Measurements from ENCODE around the gene TRPM4. TPM values are rescaled to one million over a fixed set of nuclear protein-coding genes. Genes with fewer than 3 reads are reported as not detected.
"Not testable (repeated sequence)": the region's sequence is repeated elsewhere in the genome, so short reads cannot be mapped to it uniquely, and the experiment has no call there.

TRPM4 gene
- total RNA-seq, 2 experiments from 2014 or later, result not detected

DNA sequence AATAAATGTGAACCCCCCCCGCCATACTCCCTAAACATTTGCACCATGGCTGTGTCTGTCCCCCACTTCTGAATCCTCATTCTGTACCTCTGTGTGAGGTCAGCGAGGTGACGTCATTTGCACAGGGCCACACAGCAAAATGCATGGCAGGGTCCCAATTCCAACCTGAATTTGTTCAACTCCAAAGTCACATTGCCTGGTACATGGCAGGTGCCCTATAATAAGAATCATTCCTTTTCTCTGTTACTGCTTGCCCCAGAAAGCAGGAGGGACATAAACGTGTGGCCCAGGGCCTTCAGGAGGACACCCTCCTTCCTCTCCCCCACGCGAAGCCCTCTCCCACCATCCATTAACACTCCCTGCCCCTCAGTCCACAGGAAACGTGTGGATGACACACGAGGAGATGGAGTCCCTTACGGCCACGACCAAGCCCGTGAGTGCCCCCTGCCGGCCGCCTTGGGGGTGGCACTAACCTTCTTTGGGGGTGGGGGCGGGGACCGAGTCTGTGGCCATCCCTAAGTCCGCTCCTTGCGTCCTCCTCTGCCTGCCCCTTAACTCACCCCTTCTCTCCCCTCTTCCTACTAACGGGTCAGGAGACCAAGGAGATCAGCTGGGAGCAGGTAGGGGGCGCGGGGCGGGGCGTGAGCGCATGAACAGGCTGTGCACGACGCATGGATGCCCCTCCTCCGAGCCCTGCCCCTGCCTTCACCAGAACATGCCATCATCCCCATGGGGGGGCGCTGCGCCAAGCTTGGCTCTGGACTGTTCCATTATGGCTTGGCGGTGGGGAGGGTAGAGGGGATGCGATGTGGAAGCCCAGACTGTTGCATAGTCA lies 11.8 kb upstream of the TRPM4 start:
- no peak overlapping the region for H3K27ac Mint-ChIP-seq
- POLR2A ChIA-PET, result interaction anchor here (0.8 to 1.0 kb wide), 2 partner anchors 48 to 225 kb away, joined by 3 to 5 read pairs; no protein-coding TSS in a partner anchor

DNA sequence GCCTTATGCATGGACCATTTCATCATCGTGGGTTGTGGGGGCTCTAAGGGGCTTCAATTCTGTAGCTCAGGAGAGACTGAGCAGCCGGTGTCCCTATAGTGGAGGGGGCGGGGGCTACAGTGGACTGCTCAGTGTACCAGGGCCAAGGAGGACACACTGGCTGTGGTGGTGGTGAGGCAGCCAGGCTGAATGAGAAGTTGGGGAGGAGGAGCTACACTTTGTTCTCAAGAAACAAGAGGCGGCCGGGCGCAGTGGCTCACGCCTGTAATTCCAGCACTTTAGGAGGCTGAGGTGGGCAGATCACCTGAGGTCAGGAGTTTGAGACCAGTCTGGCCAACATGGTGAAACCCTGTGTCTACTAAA lies 11.2 kb upstream of the TRPM4 start:
- Mint-ChIP-seq H3K27me3 (ENCODE audit: low read depth) (peaks cover 46% of the 10 kb centered on the region), H3K4me1 (ENCODE audit: low read depth) (peaks cover 41% of the 10 kb centered on the region)
- POLR2A ChIA-PET, result interaction anchor here (0.8 to 1.0 kb wide), 2 partner anchors 49 to 226 kb away, joined by 3 to 5 read pairs; no protein-coding TSS in a partner anchor
- not testable (repeated sequence) for H3K4me3 Mint-ChIP-seq; DNase-seq; H3K9me3 Mint-ChIP-seq (ENCODE audit: insufficient read depth); H3K36me3 Mint-ChIP-seq (ENCODE audit: low read depth); ATAC-seq; H3K27ac Mint-ChIP-seq
- CTCF ChIA-PET, result interaction anchor here (0.7 to 5.4 kb wide), 16 partner anchors 10 to 153 kb away, joined by 3 to 59 read pairs (median 4); partner anchors contain the start of genes GYS1, LIN7B and RUVBL2

More for the DNA sequence above, 11.8 kb upstream of the TRPM4 start:
- H3K36me3 Mint-ChIP-seq (ENCODE audit: low read depth), result no peaks in the 10 kb centered on the region
- H3K9me3 Mint-ChIP-seq (ENCODE audit: insufficient read depth), result no peaks in the 10 kb centered on the region
- H3K27me3 Mint-ChIP-seq (ENCODE audit: low read depth), result peaks cover 42% of the 10 kb centered on the region
- DNase-seq, result peak; percentile 80
- H3K4me1 Mint-ChIP-seq (ENCODE audit: low read depth), result peaks cover 35% of the 10 kb centered on the region
- peak overlapping the region; percentile 12 for H3K4me3 Mint-ChIP-seq
- CTCF ChIA-PET, result interaction anchor here (0.7 to 5.4 kb wide), 16 partner anchors 12 to 153 kb away, joined by 3 to 59 read pairs (median 6); partner anchors contain the start of genes GYS1, LIN7B and RUVBL2
- peak; percentile 46 for ATAC-seq

GRCh38 chr19:49148044-49148682 lies 9.4 kb upstream of the TRPM4 start:
- no peak for ATAC-seq
- no peaks in the 10 kb centered on the region for H3K36me3 Mint-ChIP-seq (ENCODE audit: low read depth)
- DNase-seq, result no peak
- ChIA-PET POLR2A (interaction anchor here (0.6 kb wide), 2 partner anchors 15 to 17 kb away, joined by 3 read pairs; no protein-coding TSS in a partner anchor), CTCF (interaction anchor here (1.6 to 1.9 kb wide), 2 partner anchors 50 to 51 kb away, joined by 5 to 9 read pairs; no protein-coding TSS in a partner anchor)
- peaks cover 53% of the 10 kb centered on the region for H3K27me3 Mint-ChIP-seq (ENCODE audit: low read depth)
- H3K27ac Mint-ChIP-seq, result no peak overlapping the region
- peaks cover 4% of the 10 kb centered on the region for H3K9me3 Mint-ChIP-seq (ENCODE audit: insufficient read depth)
- H3K4me3 Mint-ChIP-seq, result peak overlapping the region; percentile 32
- peaks cover 41% of the 10 kb centered on the region for H3K4me1 Mint-ChIP-seq (ENCODE audit: low read depth)

DNA sequence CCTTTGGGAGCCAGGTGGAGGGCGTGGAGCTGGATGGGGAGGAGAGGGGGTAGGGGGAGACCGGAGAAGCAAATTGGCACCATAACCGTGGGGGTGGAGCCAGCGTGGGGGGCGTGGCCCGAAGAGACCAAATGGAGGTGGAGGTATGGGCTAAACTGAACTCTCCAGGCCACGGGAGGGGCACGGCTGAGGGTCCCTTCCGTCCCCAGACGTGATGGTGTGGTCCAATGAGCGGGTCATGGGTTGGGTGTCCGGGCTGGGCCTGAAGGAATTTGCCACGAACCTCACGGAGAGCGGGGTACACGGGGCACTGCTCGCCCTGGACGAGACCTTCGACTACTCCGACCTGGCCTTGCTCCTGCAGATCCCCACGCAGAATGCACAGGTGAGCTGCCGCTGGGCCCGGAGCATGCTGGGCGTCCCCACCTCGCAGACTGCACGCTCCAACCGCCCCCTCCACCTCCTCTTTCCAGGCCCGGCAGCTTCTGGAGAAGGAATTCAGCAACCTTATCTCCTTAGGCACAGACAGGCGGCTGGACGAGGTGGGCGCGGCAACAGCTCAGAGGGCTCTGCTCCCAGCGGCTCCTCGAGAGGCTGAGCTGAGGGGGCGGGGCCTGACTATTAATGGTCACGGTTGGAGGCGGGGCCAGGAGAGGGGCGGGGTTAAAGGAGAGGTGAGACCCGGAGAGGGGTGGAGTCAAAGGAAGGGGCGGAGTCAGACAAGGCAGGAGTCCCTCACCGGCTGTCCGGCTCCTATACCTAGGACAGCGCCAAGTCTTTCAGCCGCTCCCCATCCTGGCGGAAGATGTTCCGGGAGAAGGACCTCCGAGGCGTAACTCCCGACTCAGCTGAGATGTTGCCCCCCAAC lies 8.6 kb upstream of the TRPM4 start:
- Mint-ChIP-seq H3K4me3 (peak overlapping the region; percentile 73), H3K36me3 (ENCODE audit: low read depth) (no peaks in the 10 kb centered on the region), H3K27ac (no peak overlapping the region), H3K27me3 (ENCODE audit: low read depth) (peaks cover 60% of the 10 kb centered on the region), H3K4me1 (ENCODE audit: low read depth) (peaks cover 40% of the 10 kb centered on the region), H3K9me3 (ENCODE audit: insufficient read depth) (peaks cover 4% of the 10 kb centered on the region)
- ChIA-PET POLR2A (interaction anchor here (0.6 kb wide), 2 partner anchors 14 to 16 kb away, joined by 3 read pairs; no protein-coding TSS in a partner anchor), CTCF (interaction anchor here (1.0 to 3.3 kb wide), 5 partner anchors 35 to 76 kb away, joined by 3 to 11 read pairs (median 5); partner anchors contain the start of gene LIN7B)
- DNase-seq (peak; percentile 86), ATAC-seq (peak; percentile 45)

DNA sequence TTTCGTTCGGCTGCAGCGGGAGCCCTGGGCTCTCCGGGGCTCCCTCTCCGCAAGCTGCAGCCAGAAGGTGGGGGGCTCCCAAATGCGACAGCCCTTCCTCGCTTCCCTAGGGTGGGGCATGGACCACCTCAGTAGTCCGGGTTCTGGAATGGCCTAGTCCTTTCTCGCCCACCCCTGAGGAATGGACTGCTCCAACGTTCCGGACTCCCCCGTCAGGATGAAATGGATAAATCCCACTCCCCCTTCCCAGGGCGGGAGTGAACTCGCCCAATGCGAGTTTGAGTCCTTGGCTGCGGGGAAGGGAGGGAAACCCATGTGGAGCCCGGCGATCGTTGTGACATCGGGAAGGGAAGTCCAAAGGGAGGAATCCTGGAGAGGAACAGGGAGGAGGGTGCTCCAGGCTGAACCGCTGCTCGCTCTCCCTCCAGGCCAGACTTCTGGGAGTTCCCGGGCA lies 7.9 kb upstream of the TRPM4 start:
- H3K27me3 Mint-ChIP-seq (ENCODE audit: low read depth), result peaks cover 62% of the 10 kb centered on the region
- H3K4me1 Mint-ChIP-seq (ENCODE audit: low read depth), result peaks cover 40% of the 10 kb centered on the region
- no peak overlapping the region for H3K27ac Mint-ChIP-seq
- ATAC-seq, result no peak
- no peak for DNase-seq
- H3K4me3 Mint-ChIP-seq, result peak overlapping the region; percentile 73
- peaks cover 4% of the 10 kb centered on the region for H3K9me3 Mint-ChIP-seq (ENCODE audit: insufficient read depth)
- ChIA-PET POLR2A (no interaction called here), CTCF (interaction anchor here (1.0 to 3.3 kb wide), 5 partner anchors 36 to 152 kb away, joined by 3 to 11 read pairs (median 5); partner anchors contain the start of gene LIN7B)
- no peaks in the 10 kb centered on the region for H3K36me3 Mint-ChIP-seq (ENCODE audit: low read depth)

- ATAC-seq (peak; percentile 28), DNase-seq (peak; percentile 52)
- Mint-ChIP-seq H3K4me3 (peak overlapping the region; percentile 73), H3K9me3 (ENCODE audit: insufficient read depth) (peaks cover 4% of the 10 kb centered on the region), H3K36me3 (ENCODE audit: low read depth) (no peaks in the 10 kb centered on the region), H3K27me3 (ENCODE audit: low read depth) (peaks cover 62% of the 10 kb centered on the region), H3K4me1 (ENCODE audit: low read depth) (peaks cover 38% of the 10 kb centered on the region), H3K27ac (no peak overlapping the region)
- POLR2A ChIA-PET, result no interaction called here
- CTCF ChIA-PET, result interaction anchor here (0.8 to 3.3 kb wide), 7 partner anchors 36 to 157 kb away, joined by 3 to 11 read pairs (median 3); partner anchors contain the start of genes GYS1, LIN7B and RUVBL2
Measured at GRCh38 chr19:49150106-49150943, 7.3 kb upstream of the TRPM4 start.

DNA sequence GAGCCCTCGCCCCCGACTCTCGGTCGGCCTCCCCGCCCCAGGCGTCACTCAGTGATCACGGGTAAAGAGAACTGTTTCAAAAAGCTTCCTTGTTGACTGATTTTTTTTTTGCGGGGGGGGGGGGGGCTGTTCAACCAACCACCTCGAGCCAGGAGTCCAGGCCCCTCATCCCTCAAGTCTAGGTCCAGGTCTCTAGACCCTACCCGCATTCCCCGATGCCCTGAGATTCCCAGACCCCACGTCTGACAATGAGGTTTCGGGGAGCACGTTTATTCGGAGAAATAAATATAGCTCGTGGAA lies 6.7 kb upstream of the TRPM4 start:
- ATAC-seq (no peak), DNase-seq (no peak)
- Mint-ChIP-seq H3K4me1 (ENCODE audit: low read depth) (peaks cover 33% of the 10 kb centered on the region), H3K36me3 (ENCODE audit: low read depth) (no peaks in the 10 kb centered on the region), H3K27ac (no peak overlapping the region), H3K9me3 (ENCODE audit: insufficient read depth) (peaks cover 4% of the 10 kb centered on the region), H3K27me3 (ENCODE audit: low read depth) (peaks cover 66% of the 10 kb centered on the region), H3K4me3 (no peak overlapping the region)
- CTCF ChIA-PET, result interaction anchor here (0.8 to 3.3 kb wide), 7 partner anchors 37 to 158 kb away, joined by 3 to 11 read pairs (median 3); partner anchors contain the start of genes GYS1, LIN7B and RUVBL2
- POLR2A ChIA-PET, result no interaction called here

GRCh38 chr19:49151267-49152118 lies 6.1 kb upstream of the TRPM4 start:
- Mint-ChIP-seq H3K27ac (no peak overlapping the region), H3K4me1 (ENCODE audit: low read depth) (peaks cover 32% of the 10 kb centered on the region), H3K36me3 (ENCODE audit: low read depth) (no peaks in the 10 kb centered on the region), H3K4me3 (peak overlapping the region; percentile 2), H3K27me3 (ENCODE audit: low read depth) (peaks cover 68% of the 10 kb centered on the region), H3K9me3 (ENCODE audit: insufficient read depth) (peaks cover 4% of the 10 kb centered on the region)
- DNase-seq (peak; percentile 51), ATAC-seq (peak; percentile 28)
- POLR2A ChIA-PET, result no interaction called here
- CTCF ChIA-PET, result interaction anchor here (0.8 to 3.3 kb wide), 6 partner anchors 37 to 158 kb away, joined by 3 to 11 read pairs (median 4); partner anchors contain the start of genes GYS1, LIN7B and RUVBL2

GRCh38 chr19:49152119-49152550 lies 5.5 kb upstream of the TRPM4 start:
- H3K36me3 Mint-ChIP-seq (ENCODE audit: low read depth), result no peaks in the 10 kb centered on the region
- H3K9me3 Mint-ChIP-seq (ENCODE audit: insufficient read depth), result peaks cover 4% of the 10 kb centered on the region
- H3K4me1 Mint-ChIP-seq (ENCODE audit: low read depth), result peaks cover 32% of the 10 kb centered on the region
- H3K27ac Mint-ChIP-seq, result no peak overlapping the region
- ATAC-seq (no peak), DNase-seq (no peak)
- no peak overlapping the region for H3K4me3 Mint-ChIP-seq
- CTCF ChIA-PET, result interaction anchor here (1.6 kb wide), 1 partner anchor 47 kb away, joined by 6 read pairs; no protein-coding TSS in a partner anchor
- POLR2A ChIA-PET, result interaction anchor here (0.6 kb wide), 1 partner anchor 352 kb away, joined by 4 read pairs; no protein-coding TSS in a partner anchor
- peaks cover 65% of the 10 kb centered on the region for H3K27me3 Mint-ChIP-seq (ENCODE audit: low read depth)

Measured in activated CD8-positive, alpha-beta T cell treated with anti-CD3 and anti-CD28 coated beads, Interleukin-2, amount 10 ng/mL, durations not matched to agents 7 days and 5 days (primary cell).